Nephron (organoid): Measurements from ENCODE around the gene FBN1.

ENCODE experiments used
- H3K27ac Mint-ChIP-seq, 3 experiments: 2 replicates each; pipeline ENCODE4 v1.8.0; 2020; ENCODE audit warnings: mixed read lengths in 3 of 3, mild to moderate bottlenecking in 2 of 3, moderate library complexity in 1 of 3
- H3K27me3 Mint-ChIP-seq: 2 replicates; pipeline ENCODE4 v1.8.0; 2021; ENCODE audit warnings: low read depth, mild to moderate bottlenecking, moderate library complexity, mixed read lengths
- H3K36me3 Mint-ChIP-seq: 2 replicates; pipeline ENCODE4 v1.8.0; 2020; ENCODE audit warnings: low read depth, mixed read lengths
- H3K4me1 Mint-ChIP-seq: 2 replicates; pipeline ENCODE4 v1.8.0; 2020; ENCODE audit warnings: mixed read lengths
- H3K4me3 Mint-ChIP-seq, 3 experiments: 2 replicates each; pipeline ENCODE4 v1.8.0; 2020; ENCODE audit warnings: mild to moderate bottlenecking in 3 of 3, mixed read lengths in 3 of 3, moderate library complexity in 2 of 3
- H3K9me3 Mint-ChIP-seq: 2 replicates; pipeline ENCODE4 v1.8.0; 2020; ENCODE audit warnings: mixed read lengths
- TF ChIP-seq, protein P1 (sequence below), 3 experiments: fragments of 200-600 bp; sonication (generic); IDR thresholded peaks; one replicate each; pipeline ENCODE4 v1.5.0; 2021; ENCODE audit warnings: antibody characterized with exemption in 3 of 3; ENCODE audit not compliant: unreplicated experiment in 3 of 3

The FBN1 gene

GRCh38 chr15:48628832-48629231 is 16.7 kb downstream of the FBN1 start:
- TF ChIP-seq, protein P1, sequence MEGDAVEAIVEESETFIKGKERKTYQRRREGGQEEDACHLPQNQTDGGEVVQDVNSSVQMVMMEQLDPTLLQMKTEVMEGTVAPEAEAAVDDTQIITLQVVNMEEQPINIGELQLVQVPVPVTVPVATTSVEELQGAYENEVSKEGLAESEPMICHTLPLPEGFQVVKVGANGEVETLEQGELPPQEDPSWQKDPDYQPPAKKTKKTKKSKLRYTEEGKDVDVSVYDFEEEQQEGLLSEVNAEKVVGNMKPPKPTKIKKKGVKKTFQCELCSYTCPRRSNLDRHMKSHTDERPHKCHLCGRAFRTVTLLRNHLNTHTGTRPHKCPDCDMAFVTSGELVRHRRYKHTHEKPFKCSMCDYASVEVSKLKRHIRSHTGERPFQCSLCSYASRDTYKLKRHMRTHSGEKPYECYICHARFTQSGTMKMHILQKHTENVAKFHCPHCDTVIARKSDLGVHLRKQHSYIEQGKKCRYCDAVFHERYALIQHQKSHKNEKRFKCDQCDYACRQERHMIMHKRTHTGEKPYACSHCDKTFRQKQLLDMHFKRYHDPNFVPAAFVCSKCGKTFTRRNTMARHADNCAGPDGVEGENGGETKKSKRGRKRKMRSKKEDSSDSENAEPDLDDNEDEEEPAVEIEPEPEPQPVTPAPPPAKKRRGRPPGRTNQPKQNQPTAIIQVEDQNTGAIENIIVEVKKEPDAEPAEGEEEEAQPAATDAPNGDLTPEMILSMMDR (IDR thresholded peaks at IDR 0.05; ENCODE audit: unreplicated experiment in 3 of 3), result no peak
- Mint-ChIP-seq H3K27ac (no peak overlapping the region), H3K9me3 (no peaks in the 10 kb centered on the region), H3K27me3 (no peaks in the 10 kb centered on the region), H3K4me3 (no peak overlapping the region), H3K4me1 (peaks cover 8% of the 10 kb centered on the region), H3K36me3 (no peaks in the 10 kb centered on the region)

DNA sequence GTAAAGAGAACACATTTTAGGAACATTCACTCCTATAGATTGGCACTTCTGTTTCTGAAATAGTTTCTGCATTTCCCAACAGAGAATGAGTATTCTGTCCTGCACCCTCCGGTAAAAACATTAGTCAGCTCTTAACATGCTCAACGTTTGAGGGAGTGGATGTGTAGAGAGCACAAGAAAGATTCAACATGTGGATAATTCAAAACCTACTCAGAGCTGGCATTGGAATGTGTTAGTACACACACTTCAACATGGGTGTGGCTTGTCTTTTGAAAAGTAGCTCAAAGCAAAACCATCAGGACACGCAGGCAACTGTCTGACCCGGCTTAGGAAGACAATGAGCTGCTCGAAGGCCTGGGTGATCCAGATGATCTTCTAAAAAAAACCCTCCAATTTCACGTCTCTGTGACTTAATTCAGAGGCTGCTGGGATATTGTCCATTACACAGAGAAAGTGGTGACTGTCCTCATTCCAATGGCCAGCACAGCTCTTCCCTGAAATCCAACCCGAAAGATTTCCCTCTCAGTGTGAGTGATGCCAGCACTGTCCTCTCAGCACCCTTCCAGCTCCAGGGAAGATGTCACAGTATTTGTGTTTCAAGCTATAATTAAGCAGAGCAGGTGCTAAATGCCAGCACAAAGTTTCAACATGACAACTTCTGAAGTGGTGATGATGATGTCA is 18.1 kb downstream of the FBN1 start:
- TF ChIP-seq, protein P1 (IDR thresholded peaks at IDR 0.05; ENCODE audit: unreplicated experiment in 3 of 3), result no peak
- Mint-ChIP-seq H3K4me3 (no peak overlapping the region), H3K36me3 (no peaks in the 10 kb centered on the region), H3K4me1 (peaks cover 8% of the 10 kb centered on the region), H3K27me3 (no peaks in the 10 kb centered on the region), H3K9me3 (no peaks in the 10 kb centered on the region), H3K27ac (no peak overlapping the region)

DNA sequence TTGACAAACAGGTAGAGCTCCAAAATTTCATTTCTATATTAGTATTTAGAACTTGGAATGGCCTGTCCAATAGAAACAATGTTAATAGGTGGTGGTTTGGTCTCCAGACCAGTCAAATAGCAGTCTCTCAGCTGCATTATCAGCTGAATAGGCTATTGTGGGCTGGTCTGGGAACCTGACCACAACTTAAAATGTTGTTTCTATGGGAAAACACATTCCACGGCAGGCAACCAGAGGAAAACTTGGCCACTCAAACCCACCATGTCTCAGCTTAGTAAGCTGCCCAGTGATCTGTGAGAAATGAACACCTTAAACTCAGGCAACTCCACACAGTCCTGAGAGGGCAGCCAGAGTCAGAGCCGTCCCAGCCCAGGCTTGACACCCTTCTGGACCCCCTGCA is 20.4 kb downstream of the FBN1 start:
- Mint-ChIP-seq H3K27me3 (no peaks in the 10 kb centered on the region), H3K9me3 (no peaks in the 10 kb centered on the region), H3K4me3 (no peak overlapping the region), H3K4me1 (peaks cover 8% of the 10 kb centered on the region), H3K27ac (no peak overlapping the region), H3K36me3 (peaks cover 3% of the 10 kb centered on the region)
- TF ChIP-seq, protein P1 (IDR thresholded peaks at IDR 0.05; ENCODE audit: unreplicated experiment in 3 of 3), result no peak

GRCh38 chr15:48624700-48625099 is 20.8 kb downstream of the FBN1 start:
- Mint-ChIP-seq H3K36me3 (peaks cover 3% of the 10 kb centered on the region), H3K27me3 (no peaks in the 10 kb centered on the region), H3K9me3 (no peaks in the 10 kb centered on the region), H3K4me3 (no peak overlapping the region), H3K27ac (no peak overlapping the region), H3K4me1 (peaks cover 8% of the 10 kb centered on the region)
- TF ChIP-seq, protein P1 (IDR thresholded peaks at IDR 0.05; ENCODE audit: unreplicated experiment in 3 of 3), result no peak

DNA sequence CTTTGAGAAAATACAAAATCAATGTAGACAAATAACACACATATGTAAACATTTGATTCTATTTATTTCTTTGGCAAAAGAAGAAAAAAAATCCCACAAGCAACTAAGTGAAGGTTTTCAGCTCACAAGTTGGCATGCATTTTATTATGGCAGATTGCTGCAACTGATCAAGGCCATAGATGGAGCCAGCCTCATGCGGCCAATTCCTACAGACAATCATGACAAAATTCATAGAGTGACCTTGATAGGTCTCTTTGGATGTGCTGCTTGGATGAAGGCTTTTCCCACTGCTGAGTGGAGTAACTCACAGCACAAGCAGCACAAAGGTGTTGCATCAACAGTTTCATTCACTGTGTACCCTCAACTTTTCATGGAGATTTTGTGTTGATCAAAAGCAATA is 22.1 kb downstream of the FBN1 start:
- H3K9me3 Mint-ChIP-seq, result peaks cover 3% of the 10 kb centered on the region
- no peak overlapping the region for H3K4me3 Mint-ChIP-seq
- H3K4me1 Mint-ChIP-seq, result peaks cover 12% of the 10 kb centered on the region
- no peaks in the 10 kb centered on the region for H3K27me3 Mint-ChIP-seq
- H3K36me3 Mint-ChIP-seq, result peaks cover 3% of the 10 kb centered on the region
- TF ChIP-seq, protein P1 (IDR thresholded peaks at IDR 0.05; ENCODE audit: unreplicated experiment in 3 of 3), result no peak
- no peak overlapping the region for H3K27ac Mint-ChIP-seq

- Mint-ChIP-seq H3K9me3 (peaks cover 3% of the 10 kb centered on the region), H3K4me1 (peaks cover 20% of the 10 kb centered on the region), H3K4me3 (no peak overlapping the region), H3K27me3 (no peaks in the 10 kb centered on the region), H3K27ac (no peak overlapping the region), H3K36me3 (peaks cover 3% of the 10 kb centered on the region)
- TF ChIP-seq, protein P1 (IDR thresholded peaks at IDR 0.05; ENCODE audit: unreplicated experiment in 3 of 3), result no peak
Measured at GRCh38 chr15:48622237-48622636, 23.3 kb downstream of the FBN1 start.
